ENCODE results near the gene HMOX1.

The HMOX1 gene

DNA sequence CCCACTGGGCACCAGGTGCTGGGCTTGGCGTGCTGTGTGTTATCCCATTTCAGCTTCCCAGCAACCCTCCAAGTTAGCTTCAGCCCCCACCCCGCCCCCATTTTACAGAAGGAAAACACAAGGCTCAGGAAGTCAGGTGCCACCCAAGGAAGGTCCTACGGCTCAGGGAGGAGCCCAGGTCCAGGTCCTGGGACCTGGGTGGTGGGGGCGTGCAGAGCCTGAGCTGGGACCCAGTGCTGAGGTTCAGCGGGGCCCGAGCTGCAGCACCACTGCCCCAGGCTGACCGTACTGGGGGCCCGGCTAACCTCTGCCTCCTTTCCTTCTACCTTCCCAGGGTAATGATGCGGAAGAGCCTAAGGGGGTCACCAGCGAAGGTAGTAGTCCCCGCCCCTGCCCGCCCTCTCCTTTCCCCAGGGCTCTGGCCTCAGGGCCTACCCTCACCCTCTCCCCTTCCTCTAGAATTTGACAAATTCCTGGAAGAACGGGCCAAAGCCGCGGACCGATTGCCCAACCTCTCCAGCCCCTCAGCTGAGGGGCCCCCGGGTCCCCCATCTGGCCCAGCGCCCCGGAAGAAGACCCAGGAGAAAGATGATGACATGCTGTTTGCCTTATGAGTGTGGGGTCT, 34.2 kb upstream of the HMOX1 start:
- peaks cover 43% of the 10 kb centered on the region for H3K4me1 ChIP-seq (ENCODE audit: low read length)
- no peaks in the 10 kb centered on the region for H3K36me3 ChIP-seq (replicated peaks; ENCODE audit: insufficient read depth, low read length)
- no peaks in the 10 kb centered on the region for H3K79me2 ChIP-seq (ENCODE audit: low read length)
- peaks cover 23% of the 10 kb centered on the region for H3F3A ChIP-seq (ENCODE audit: insufficient read depth, low read length)
- H3K9me3 ChIP-seq (replicated peaks; ENCODE audit: insufficient read depth, low read length) = no peaks in the 10 kb centered on the region
- no peak overlapping the region for H3K4me3 ChIP-seq (ENCODE audit: low read length)
- H3K4me2 ChIP-seq (ENCODE audit: low read depth, low read length) = no peak overlapping the region
- TF ChIP-seq EZH2phosphoT487 (IDR thresholded peaks at IDR 0.05; ENCODE audit: low read length) (no peak), CTCF (IDR thresholded peaks at IDR 0.05; ENCODE audit: low read length) (no peak), EZH2 (optimal IDR thresholded peaks at IDR 0.05; ENCODE audit: low read depth, low read length) (no peak)
- no peaks in the 10 kb centered on the region for H3K9me2 ChIP-seq (replicated peaks; ENCODE audit: insufficient read depth, low read length)
- H3K9ac ChIP-seq (ENCODE audit: low read length) = no peak overlapping the region
- H4K20me1 ChIP-seq (ENCODE audit: insufficient read depth, low read length) = no peaks in the 10 kb centered on the region
- H3K27ac ChIP-seq (ENCODE audit: low read length) = no peak overlapping the region
- no peak overlapping the region for H2AFZ ChIP-seq (ENCODE audit: low read length)
- no peak for DNase-seq
- H3K27me3 ChIP-seq (replicated peaks; ENCODE audit: insufficient read depth, low read length) = no peaks in the 10 kb centered on the region

DNA sequence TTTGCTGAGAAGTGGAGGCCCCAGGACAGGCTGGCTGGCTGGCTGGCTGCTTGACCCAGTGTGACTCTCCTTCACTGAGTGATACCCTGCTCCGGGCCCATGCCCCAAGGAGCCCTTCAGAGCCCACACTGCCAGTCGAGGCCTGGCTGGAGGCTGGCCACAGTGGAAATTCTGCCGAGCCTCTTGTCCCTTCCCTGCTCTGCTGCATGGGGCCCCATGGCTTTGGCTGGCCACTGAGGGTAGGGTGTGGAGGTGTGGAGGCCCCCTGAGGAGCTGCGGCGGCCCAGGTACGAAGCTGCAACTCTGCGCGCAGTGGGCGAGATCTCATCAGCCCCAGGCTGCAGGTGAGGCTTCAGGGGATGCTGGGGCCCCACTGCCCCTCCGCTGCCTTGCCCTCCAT, 33.4 kb upstream of the HMOX1 start:
- Histone ChIP-seq H3K9me3 (replicated peaks; ENCODE audit: insufficient read depth, low read length) (no peaks in the 10 kb centered on the region), H3K4me3 (ENCODE audit: low read length) (no peak overlapping the region), H3K4me1 (ENCODE audit: low read length) (peaks cover 46% of the 10 kb centered on the region), H3F3A (ENCODE audit: insufficient read depth, low read length) (peaks cover 29% of the 10 kb centered on the region), H3K79me2 (ENCODE audit: low read length) (no peaks in the 10 kb centered on the region), H3K9me2 (replicated peaks; ENCODE audit: insufficient read depth, low read length) (no peaks in the 10 kb centered on the region), H4K20me1 (ENCODE audit: insufficient read depth, low read length) (no peaks in the 10 kb centered on the region), H3K27ac (ENCODE audit: low read length) (no peak overlapping the region), H2AFZ (ENCODE audit: low read length) (no peak overlapping the region), H3K36me3 (replicated peaks; ENCODE audit: insufficient read depth, low read length) (no peaks in the 10 kb centered on the region), H3K9ac (ENCODE audit: low read length) (no peak overlapping the region), H3K4me2 (ENCODE audit: low read depth, low read length) (no peak overlapping the region), H3K27me3 (replicated peaks; ENCODE audit: insufficient read depth, low read length) (no peaks in the 10 kb centered on the region)
- TF ChIP-seq EZH2phosphoT487 (IDR thresholded peaks at IDR 0.05; ENCODE audit: low read length) (no peak), EZH2 (optimal IDR thresholded peaks at IDR 0.05; ENCODE audit: low read depth, low read length) (no peak)
- no peak for DNase-seq

DNA sequence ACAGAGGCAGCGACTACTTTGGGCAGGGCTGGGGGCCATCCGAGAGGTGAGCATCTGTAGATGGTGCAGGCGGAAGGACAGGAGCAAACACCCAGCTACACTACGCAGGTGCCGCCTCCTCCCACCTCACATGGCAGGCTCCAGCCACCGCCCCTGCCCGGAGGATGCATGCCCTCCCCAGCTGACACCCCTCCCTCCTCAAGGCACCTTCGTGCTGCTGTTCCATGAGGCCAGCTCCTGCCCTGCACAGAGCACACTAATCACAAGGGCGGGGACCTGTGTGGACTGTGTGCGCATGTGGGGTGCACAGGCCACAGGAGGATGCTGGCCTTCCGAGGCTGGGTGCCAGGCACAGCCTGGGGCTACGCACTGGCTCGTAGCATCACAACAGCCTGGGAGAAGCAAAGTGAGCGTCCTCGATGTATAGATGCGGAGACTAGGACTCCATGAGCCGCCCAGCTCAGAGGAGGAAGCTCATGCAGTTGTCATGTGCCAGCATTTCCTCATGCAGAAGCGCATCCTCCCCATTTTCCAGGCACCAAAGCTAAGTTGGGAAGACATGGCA, 32.8 kb upstream of the HMOX1 start:
- no peak for DNase-seq
- H2AFZ ChIP-seq (ENCODE audit: low read length) = no peak overlapping the region
- H3K27me3 ChIP-seq (replicated peaks; ENCODE audit: insufficient read depth, low read length) = no peaks in the 10 kb centered on the region
- no peaks in the 10 kb centered on the region for H4K20me1 ChIP-seq (ENCODE audit: insufficient read depth, low read length)
- H3K4me3 ChIP-seq (ENCODE audit: low read length) = no peak overlapping the region
- no peaks in the 10 kb centered on the region for H3K79me2 ChIP-seq (ENCODE audit: low read length)
- H3K27ac ChIP-seq (ENCODE audit: low read length) = no peak overlapping the region
- peaks cover 51% of the 10 kb centered on the region for H3K4me1 ChIP-seq (ENCODE audit: low read length)
- H3F3A ChIP-seq (ENCODE audit: insufficient read depth, low read length) = peaks cover 35% of the 10 kb centered on the region
- H3K4me2 ChIP-seq (ENCODE audit: low read depth, low read length) = no peak overlapping the region
- H3K9ac ChIP-seq (ENCODE audit: low read length) = no peak overlapping the region
- H3K9me2 ChIP-seq (replicated peaks; ENCODE audit: insufficient read depth, low read length) = no peaks in the 10 kb centered on the region
- H3K36me3 ChIP-seq (replicated peaks; ENCODE audit: insufficient read depth, low read length) = no peaks in the 10 kb centered on the region
- TF ChIP-seq EZH2 (optimal IDR thresholded peaks at IDR 0.05; ENCODE audit: low read depth, low read length) = no peak
- no peak for TF ChIP-seq CTCF (IDR thresholded peaks at IDR 0.05; ENCODE audit: low read length)
- TF ChIP-seq EZH2phosphoT487 (IDR thresholded peaks at IDR 0.05; ENCODE audit: low read length) = no peak
- no peaks in the 10 kb centered on the region for H3K9me3 ChIP-seq (replicated peaks; ENCODE audit: insufficient read depth, low read length)

GRCh38 chr22:35348703-35349102, 32.2 kb upstream of the HMOX1 start:
- Histone ChIP-seq H3K79me2 (ENCODE audit: low read length) (no peaks in the 10 kb centered on the region), H3K9ac (ENCODE audit: low read length) (no peak overlapping the region), H3K4me2 (ENCODE audit: low read depth, low read length) (no peak overlapping the region), H4K20me1 (ENCODE audit: insufficient read depth, low read length) (no peaks in the 10 kb centered on the region), H3K27me3 (replicated peaks; ENCODE audit: insufficient read depth, low read length) (no peaks in the 10 kb centered on the region), H2AFZ (ENCODE audit: low read length) (no peak overlapping the region), H3K9me2 (replicated peaks; ENCODE audit: insufficient read depth, low read length) (no peaks in the 10 kb centered on the region), H3K9me3 (replicated peaks; ENCODE audit: insufficient read depth, low read length) (no peaks in the 10 kb centered on the region), H3K36me3 (replicated peaks; ENCODE audit: insufficient read depth, low read length) (no peaks in the 10 kb centered on the region), H3F3A (ENCODE audit: insufficient read depth, low read length) (peaks cover 35% of the 10 kb centered on the region), H3K4me1 (ENCODE audit: low read length) (peaks cover 47% of the 10 kb centered on the region), H3K4me3 (ENCODE audit: low read length) (no peak overlapping the region), H3K27ac (ENCODE audit: low read length) (no peak overlapping the region)
- no peak for DNase-seq
- TF ChIP-seq EZH2phosphoT487 (IDR thresholded peaks at IDR 0.05; ENCODE audit: low read length) (no peak), CTCF (IDR thresholded peaks at IDR 0.05; ENCODE audit: low read length) (no peak), EZH2 (optimal IDR thresholded peaks at IDR 0.05; ENCODE audit: low read depth, low read length) (no peak)

Measured in MM.1S (cell line).